ENCODE measurements around the gene DUSP8. TPM values are rescaled to one million over a fixed set of nuclear protein-coding genes. Genes with fewer than 3 reads are reported as not detected.

Gene DUSP8
- total RNA-seq, 1 experiment from 2014 or later = 3.5 TPM

- DNase-seq (ENCODE audit: low read depth) = no peak
Observed at GRCh38 chr11:1566381-1567051, 5.6 kb downstream of the DUSP8 start.

- no peak for DNase-seq (ENCODE audit: low read depth)
Observed at GRCh38 chr11:1565904-1566247, 6.2 kb downstream of the DUSP8 start.

- no peak for DNase-seq (ENCODE audit: low read depth)
Observed at GRCh38 chr11:1565173-1565903, 6.7 kb downstream of the DUSP8 start.

- DNase-seq (ENCODE audit: low read depth) = peak; percentile 90
Observed at GRCh38 chr11:1564535-1565172, 7.4 kb downstream of the DUSP8 start.

- DNase-seq (ENCODE audit: low read depth) = no peak
Observed at GRCh38 chr11:1563697-1564534, 8.2 kb downstream of the DUSP8 start.

- no peak for DNase-seq (ENCODE audit: low read depth)
Observed at GRCh38 chr11:1563149-1563638, 8.9 kb downstream of the DUSP8 start.

- no peak for DNase-seq (ENCODE audit: low read depth)
Observed at GRCh38 chr11:1562469-1563148, 9.5 kb downstream of the DUSP8 start.

- DNase-seq (ENCODE audit: low read depth) = no peak
Observed at GRCh38 chr11:1561955-1562354, 10.1 kb downstream of the DUSP8 start.

GRCh38 chr11:1561266-1561665 is 10.8 kb downstream of the DUSP8 start:
- DNase-seq (ENCODE audit: low read depth) = no peak

GRCh38 chr11:1560649-1561251 is 11.3 kb downstream of the DUSP8 start:
- no peak for DNase-seq (ENCODE audit: low read depth)

GRCh38 chr11:1560002-1560648 is 11.9 kb downstream of the DUSP8 start:
- no peak for DNase-seq (ENCODE audit: low read depth)

- peak; percentile 98 for DNase-seq (ENCODE audit: low read depth)
Observed at GRCh38 chr11:1559111-1559951, 12.7 kb downstream of the DUSP8 start.

- no peak for DNase-seq (ENCODE audit: low read depth)
Observed at GRCh38 chr11:1558775-1559110, 13.3 kb downstream of the DUSP8 start.

- DNase-seq (ENCODE audit: low read depth) = peak; percentile 87
Observed at GRCh38 chr11:1557904-1558774, 13.9 kb downstream of the DUSP8 start.

GRCh38 chr11:1557051-1557884 is 14.8 kb downstream of the DUSP8 start:
- no peak for DNase-seq (ENCODE audit: low read depth)

- DNase-seq (ENCODE audit: low read depth) = no peak
Observed at GRCh38 chr11:1556278-1556902, 15.7 kb downstream of the DUSP8 start.

- no peak for DNase-seq (ENCODE audit: low read depth)
Observed at GRCh38 chr11:1555713-1556153, 16.3 kb downstream of the DUSP8 start.

Data from M059J (cell line).